Non-pigmented ciliary epithelial cell (primary cell): ENCODE data around the gene C12orf57.

Experiments used
- DNase-seq: peaks from one replicate; pipeline ENCODE4 v3.0.0-alpha.2; 2010; ENCODE audit warnings: low read depth

The C12orf57 gene

DNA sequence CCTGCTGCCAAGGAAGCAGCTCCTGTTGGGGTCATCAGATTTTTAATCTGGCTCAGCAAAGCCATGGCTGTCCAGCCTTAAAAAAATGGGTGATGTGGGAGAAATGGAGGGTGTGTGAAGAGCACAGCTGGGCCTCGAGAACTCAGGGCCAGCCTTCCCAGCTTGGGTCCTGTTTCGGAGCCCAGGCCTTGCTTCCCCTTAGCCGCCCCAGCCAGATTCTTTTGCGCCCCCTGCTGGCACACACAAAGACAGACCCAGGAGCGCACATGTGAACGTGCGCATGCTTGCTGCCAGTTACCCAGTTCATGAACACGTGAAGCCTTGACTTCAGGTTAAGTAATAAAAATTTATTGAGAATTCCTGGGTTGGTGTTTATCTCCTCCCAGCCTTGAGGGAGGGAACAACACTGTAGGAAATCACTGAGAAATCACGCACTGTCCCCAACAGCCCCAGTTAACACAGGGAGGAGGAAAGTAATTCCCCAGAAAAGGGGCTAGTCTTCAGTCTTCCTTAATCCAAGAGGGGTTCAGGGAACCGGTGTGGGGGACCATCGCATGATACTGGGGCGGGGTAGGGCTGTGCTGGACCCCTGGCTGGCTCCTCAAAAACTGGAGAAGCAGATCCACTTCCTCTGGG is 21.3 kb downstream of the C12orf57 start:
- DNase-seq, result no peak

DNA sequence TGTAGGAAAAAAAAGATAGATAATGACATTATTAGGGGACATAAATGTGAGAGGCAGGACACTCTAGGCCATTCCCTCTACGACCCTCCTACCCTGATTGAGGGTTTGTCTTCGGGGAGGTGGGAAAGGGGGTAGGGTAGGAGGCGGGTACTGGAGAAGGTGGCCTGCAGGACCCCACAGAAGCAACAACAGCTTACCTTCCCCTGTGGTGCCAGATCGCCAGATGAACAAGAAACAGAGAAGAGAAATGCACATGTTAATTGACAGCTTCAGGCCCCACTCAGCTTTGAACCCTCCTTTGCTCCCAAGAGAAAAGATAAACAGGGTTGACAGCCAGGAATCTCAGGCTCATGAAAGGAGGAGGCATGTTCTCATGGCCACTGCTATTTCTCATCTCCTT is 21.9 kb downstream of the C12orf57 start:
- DNase-seq, result no peak

DNA sequence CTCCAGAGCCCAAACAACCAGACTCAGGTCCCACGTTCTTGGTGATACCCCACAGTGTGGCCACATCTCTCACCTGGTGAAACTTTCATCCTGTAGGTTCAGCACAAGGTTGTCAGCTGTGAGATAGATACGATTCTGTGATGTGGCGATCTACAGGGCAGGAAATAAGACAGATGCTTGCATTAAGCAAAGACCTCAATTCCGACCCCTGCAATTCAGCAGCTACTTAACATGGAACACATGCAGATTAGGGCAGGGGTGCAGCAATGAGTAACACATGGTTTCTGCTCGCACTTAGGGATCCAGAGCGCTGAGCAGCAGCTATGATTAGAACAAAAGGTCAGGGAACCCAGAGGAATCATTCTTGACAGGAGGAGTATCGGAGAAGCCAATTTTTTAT is 22.5 kb downstream of the C12orf57 start:
- DNase-seq, result no peak

DNA sequence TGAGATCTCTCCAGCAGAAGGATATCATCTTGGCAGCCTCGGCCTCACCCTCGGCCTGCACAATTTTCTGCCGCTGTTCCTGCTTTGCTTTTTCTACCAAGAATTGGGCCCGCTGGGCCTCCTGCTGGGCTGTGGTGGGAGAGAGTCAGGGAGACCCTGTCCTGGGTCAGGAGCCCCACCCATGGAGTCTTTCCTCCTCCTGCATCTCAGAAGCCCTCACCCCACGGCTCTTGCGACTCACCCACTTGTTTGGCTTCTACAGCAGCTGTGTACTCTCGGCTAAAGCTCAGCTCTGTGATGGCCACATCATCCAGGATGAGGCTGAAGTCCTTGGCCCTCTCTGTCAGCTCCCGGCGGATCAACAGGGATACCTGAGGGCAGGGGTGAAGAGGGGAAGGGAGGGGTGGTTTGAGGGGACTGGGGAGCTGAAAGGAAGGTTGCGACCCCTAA is 23.9 kb downstream of the C12orf57 start:
- DNase-seq, result no peak

DNA sequence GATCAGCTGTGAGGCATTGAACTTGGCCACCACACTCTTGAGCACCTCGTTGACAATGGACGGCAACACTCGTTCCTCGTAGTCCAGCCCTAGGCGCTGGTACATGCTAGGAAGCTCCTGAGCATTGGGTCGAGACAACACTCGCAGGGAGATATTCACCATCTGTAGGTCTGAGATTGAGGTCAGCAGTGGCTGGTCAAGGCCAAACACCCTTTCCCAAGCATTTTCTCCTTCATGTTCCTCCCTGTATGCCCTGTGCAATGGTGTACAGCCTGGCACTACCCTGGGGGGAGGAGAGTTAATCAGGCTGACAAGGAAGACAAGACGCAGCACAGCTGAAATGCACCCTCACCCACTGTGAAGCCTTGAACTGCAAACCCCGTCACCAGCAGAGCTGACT is 24.6 kb downstream of the C12orf57 start:
- no peak for DNase-seq

DNA sequence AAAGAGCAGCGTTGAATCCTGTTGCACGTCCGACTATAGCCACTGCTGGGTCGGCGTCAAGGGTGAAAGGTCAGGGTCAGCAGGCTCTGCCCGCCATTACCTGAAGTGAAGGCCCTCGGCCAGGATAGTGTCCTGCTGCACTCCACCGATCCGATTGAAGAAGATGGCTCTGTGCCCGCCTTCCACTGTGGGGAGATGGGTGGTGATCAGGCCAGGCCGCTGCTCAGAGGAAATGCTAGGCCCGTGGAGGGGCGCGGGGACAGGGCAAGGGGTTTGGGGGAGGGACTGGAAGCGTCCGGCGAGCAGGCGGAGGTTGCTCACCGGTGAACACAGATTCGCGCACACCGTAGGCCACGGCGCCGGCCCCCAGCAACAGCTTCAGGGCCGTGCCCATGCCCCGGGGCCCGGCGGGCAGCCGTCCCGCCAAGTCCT is 26.3 kb downstream of the C12orf57 start:
- no peak for DNase-seq

DNA sequence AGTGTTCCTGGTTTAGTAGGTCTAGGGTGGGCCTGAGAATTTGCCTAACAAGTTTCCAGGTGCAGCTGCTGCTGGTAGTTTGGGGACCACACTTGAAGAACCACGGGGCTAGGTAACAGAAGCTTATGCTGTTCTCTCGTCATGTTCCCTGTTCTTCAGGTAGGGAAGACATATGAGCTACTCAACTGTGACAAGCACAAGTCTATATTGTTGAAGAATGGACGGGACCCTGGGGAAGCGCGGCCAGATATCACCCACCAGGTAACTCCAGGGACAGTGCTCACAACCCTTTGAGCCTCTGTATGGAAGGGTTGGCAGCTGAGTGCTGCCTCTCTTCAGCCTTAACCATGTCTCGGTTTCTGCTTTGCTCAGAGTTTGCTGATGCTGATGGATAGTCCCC is 30.4 kb downstream of the C12orf57 start:
- no peak for DNase-seq

DNA sequence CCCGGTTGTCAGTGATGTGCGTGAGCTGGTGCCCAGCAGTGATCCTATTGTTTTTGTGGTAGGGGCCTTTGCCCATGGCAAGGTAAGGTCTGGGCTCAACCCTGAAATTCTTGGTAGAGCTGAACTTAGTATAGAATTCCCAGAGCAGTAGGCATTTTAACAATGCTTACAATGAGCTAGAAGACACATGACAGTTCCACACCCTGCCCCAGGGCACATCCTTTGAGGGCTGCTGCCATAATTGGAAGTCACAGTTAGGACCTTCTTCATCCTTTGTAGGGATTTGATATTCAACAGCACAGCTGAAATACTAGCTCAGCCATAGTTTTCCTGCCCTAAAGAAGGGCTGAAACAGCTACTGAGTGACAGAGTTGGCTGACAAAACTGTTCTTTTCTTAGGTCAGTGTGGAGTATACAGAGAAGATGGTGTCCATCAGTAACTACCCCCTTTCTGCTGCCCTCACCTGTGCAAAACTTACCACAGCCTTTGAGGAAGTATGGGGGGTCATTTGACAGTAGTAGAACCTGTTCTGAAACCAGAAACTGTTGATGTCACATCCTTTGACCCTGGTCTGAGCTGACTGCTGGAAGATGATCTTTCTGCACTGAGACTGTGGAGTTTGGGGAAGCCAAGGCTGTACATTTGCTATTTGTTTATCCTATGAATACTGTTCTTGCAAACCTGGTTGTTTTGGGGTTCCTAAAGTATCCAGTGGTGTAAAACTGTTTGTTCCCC is 31.6 kb downstream of the C12orf57 start:
- DNase-seq, result no peak

DNA sequence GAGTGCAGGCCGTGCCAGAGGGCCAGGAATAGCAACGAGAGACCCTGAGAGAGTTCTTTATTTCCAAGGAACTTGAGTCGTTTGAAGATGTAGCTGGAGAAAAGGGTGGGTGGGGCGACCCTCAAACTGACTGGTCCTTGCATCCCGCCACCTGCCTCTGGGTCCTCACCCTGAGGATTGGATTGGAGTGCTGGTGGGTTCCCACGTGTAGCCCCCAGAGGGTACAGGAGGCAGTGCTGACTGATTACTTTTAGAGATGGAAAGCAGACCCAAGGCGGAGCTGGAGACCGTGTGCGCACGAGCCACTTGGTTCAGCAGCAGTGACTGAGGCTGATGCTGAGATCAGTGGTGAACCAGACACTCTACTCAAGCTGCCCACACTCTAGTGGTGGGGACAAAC is 33.8 kb downstream of the C12orf57 start:
- no peak for DNase-seq

DNA sequence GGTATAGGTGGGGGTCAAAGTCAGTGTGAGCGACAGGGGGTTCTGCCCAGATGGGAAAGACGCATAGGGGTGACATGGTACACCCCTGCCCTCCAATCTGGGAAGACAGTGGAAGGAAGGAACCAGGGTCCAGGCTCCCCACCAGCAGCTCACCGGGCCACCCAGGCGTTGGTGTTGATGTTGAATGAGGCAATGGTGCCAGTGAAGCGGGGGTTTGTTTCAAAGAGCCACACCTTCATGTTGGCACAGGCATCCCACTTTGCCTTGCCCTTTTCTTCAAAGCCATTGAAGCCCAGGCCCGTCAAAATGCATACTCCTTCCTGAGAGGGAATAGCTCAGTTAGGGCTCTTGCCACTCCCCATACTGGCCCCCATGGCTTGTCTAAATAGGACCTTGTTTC is 34.4 kb downstream of the C12orf57 start:
- no peak for DNase-seq

DNA sequence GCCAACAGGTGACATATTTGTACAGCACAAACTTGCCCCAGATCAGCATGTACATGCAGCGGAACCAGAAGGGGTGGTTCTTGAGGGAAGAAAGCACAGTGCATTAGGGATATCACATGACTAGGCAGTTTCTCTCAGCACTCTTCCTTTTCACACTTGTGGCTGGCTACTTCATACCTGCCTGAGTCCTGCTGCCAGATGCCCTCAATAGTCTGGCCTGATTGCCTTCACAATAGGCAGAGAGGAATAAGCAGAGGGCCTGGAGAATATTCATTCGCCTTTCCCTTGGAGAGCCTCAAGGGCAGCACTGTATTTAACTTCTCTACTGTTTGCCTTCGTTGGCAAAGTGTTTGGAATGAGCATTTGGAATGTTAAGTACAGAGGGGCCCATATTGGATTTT is 34.8 kb downstream of the C12orf57 start:
- DNase-seq, result no peak

DNA sequence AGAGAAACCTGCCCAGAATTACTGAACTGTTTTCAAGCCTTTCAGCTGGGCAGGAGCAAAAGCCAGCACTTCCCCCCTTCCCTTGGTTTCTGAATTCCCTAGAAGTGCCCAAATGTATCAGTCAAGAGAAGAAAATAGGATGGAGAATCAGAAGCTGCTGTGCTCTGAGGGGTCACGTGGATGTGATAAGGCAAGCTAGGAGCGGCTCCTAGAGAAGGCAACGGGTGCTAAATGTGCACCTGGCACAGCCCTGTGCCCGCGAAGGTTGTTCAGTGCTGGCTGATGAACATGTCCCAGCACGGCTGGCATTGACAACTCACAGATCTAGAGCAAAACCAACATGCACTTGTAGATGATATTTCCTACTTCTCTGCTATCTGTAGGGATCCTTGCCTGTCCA is 35.2 kb downstream of the C12orf57 start:
- DNase-seq, result no peak

DNA sequence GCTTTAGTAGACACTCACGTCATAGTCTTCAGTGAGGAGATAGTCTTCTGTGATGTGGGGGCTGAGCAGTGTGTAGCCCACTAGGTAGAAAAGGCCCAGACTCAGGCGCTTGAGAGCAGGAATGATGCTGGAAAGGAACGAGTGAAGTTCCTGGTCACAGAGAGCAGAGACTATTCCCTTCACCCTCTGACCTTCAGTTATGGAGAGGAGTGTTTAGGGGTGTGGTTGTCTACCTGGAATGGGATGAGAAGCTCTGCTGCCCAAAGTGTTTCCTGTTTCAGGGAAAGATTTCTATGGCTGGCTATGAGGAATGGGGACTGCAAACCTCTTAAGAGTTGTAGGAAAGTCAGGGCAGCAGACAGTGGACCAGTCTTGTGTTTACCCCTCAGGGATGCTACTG is 35.6 kb downstream of the C12orf57 start:
- DNase-seq, result no peak

DNA sequence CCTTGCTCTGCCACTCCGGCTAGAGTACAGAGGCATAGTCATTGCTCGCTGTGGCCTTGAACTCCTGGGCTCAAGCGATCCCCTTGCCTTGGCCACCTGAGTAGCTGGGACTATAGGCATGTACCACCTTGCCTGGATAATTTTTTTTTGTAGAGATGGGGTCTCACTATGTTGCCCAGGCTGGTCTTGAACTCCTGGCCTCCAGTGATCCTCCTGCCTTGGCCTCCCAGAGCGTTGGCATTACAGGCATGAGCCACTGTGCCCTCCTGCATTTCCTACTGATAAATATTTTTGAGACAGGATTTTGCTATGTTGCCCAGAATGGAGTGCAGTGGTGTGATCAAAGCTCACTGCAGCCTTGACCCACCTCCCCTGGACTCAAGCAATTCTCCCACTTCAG is 36.3 kb downstream of the C12orf57 start:
- no peak for DNase-seq

DNA sequence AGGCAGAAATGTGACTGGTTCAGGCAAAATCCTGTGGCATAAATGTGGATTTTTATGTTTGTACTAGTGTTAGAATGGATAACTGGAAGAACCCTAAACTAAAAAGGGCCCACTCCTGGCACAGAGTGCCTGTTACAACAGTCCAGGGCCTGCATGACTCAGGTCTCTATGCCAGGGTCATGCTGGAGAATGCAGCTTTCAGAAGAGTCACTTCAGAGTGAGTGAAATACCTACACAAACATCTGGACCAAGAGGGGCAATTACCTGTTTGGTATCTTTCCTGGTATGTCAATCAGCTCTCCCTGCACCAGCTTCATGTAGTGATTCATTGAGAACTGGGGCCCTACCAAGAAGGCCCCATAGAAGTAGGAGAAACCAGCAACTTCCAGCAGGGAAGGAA is 36.9 kb downstream of the C12orf57 start:
- DNase-seq, result no peak

DNA sequence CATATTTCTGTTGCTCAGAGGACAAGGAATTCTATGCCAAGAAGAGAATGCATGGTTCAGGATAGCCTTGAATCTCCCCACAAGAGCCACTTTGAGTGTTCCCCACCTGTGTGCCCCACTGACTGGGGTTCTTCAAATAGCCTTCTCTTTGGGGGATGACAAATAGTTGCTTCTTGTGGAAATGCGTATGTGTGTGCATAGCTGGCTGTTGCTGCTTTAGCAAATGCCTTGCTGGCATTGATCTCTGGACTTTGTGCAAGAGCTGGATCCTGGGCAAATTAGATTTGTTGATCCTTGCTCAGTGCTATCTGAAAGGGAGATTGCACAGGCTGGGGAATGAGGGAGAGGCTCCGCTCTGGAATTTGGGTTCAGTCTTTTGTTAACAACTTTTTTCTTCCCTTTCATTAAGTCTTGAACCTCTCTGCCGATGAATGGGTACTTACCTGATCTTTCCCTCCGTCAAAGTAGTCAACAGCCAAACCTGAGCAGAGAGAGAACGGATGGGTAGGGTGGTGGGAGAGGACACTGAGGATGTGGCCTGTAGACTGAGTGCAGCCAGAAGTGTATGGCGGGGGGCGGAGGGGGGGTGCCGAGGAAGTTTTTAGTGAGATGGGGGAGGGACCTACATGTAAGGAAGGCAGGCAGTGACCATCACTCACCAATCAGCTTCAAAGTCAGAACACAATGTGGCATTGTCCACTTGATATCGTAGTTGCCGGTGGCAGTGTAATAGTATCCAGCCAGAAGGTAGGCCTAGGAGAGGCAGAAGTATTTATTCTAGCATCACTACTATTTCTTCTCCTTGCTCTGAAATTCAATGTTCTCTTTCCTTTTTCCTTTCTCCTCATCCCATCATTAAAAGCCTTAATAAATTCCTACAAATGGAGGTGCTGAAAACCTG is 37.6 kb downstream of the C12orf57 start:
- DNase-seq, result no peak

DNA sequence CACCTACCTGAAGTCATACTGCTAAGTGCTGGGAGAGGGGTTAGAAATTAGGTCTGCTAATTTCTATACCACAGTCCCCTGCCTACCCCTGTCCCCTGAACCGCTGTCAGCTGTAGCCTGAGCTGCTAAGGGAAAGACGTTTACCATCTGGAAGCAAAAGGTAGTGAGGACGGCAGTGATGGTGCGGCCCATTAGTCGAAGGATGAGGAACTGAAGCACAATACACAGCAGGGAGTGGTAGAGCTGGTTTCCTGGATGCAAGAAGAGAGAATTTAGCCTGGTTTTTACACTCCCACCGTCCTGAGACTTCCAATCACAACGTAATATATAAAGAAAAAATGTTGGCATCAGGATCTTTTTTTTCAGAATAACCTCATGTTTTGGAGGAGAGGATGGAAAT is 38.7 kb downstream of the C12orf57 start:
- no peak for DNase-seq

DNA sequence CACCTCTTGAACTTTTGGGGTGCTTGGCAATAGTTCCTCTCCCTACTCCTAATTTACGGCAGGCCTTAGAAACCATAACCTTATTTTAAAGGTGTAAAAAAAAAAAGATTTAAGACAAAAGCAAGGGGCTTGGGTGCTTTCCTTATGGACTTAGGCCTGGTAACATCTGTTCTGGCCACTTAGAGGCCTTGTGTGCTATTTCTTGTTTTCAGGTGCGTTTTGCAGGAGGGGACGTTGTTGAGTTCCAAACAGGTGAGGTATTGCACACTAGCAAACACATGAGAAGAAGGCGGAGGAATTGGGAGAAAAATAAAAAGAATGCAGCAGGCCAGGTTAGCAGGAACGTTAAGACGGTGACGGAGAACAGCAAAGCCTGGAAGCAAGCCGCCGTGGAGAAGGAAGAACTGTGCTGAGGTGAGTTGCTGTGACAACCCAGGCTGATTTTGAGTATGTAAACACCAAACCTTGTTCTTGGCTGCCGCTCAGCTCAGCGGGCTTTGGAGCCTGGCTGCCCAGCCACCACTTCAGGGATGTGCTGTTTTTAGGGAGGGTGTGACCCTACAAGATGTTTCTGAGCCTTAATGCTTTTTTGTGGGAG is 44.2 kb downstream of the C12orf57 start:
- DNase-seq, result no peak
